K562 (cell line): ENCODE measurements around the gene MBOAT7. TPM values are rescaled to one million over a fixed set of nuclear protein-coding genes. Genes with fewer than 3 reads are reported as not detected.

Experiments used
- BRD9 ChIP-seq: fragments of 450-650 bp; IDR thresholded peaks from 2 replicates; pipeline ENCODE4 v1.6.1; 2018; ENCODE audit warnings: low read depth; ENCODE audit not compliant: partially characterized antibody
- CCAR2 ChIP-seq: fragments of 200-400 bp; formaldehyde crosslinking; IDR thresholded peaks from 2 replicates; pipeline ENCODE4 v1.6.1; 2017; ENCODE audit warnings: mild to moderate bottlenecking, low read depth, low read length
- ETV5 ChIP-seq: sonication (generic); formaldehyde crosslinking; IDR thresholded peaks from 2 replicates; pipeline ENCODE4 v1.4.0; 2020; ENCODE audit warnings: low read depth, mild to moderate bottlenecking, missing genetic modification reagents
- FOXJ3 ChIP-seq: sonication (generic); formaldehyde crosslinking; IDR thresholded peaks from 2 replicates; pipeline ENCODE4 v1.4.0; 2020; ENCODE audit warnings: mild to moderate bottlenecking, missing genetic modification reagents
- MBD2 ChIP-seq: sonication (generic); IDR thresholded peaks from 2 replicates; pipeline ENCODE4 v1.6.1; 2016; ENCODE audit warnings: low read depth, borderline replicate concordance
- MIER1 ChIP-seq: fragments of 450-650 bp; IDR thresholded peaks from 2 replicates; pipeline ENCODE4 v1.6.1; 2016; ENCODE audit warnings: antibody characterized with exemption, mild to moderate bottlenecking, low read depth
- NR1H2 ChIP-seq: sonication (generic); formaldehyde crosslinking; IDR thresholded peaks from 2 replicates; pipeline ENCODE4 v1.4.0; 2020; ENCODE audit warnings: mild to moderate bottlenecking, missing genetic modification reagents
- PCBP2 ChIP-seq: fragments of 200-400 bp; formaldehyde crosslinking; IDR thresholded peaks from 2 replicates; pipeline ENCODE4 v1.6.1; 2018; ENCODE audit warnings: low read length, low read depth, mild to moderate bottlenecking, moderate library complexity; ENCODE audit not compliant: poor library complexity, severe bottlenecking
- PHB ChIP-seq: fragments of 250-450 bp; sonication (Bioruptor Pico); IDR thresholded peaks from 2 replicates; pipeline ENCODE4 v1.5.0; 2021
- SREBF2 ChIP-seq: sonication (generic); formaldehyde crosslinking; IDR thresholded peaks from 2 replicates; pipeline ENCODE4 v1.4.0; 2020; ENCODE audit warnings: mild to moderate bottlenecking, missing genetic modification reagents
- TRIM28 ChIP-seq: fragments of 450-650 bp; IDR thresholded peaks from 2 replicates; pipeline ENCODE4 v1.6.1; 2017
- ZNF175 ChIP-seq: fragments of 200-800 bp; sonication (Bioruptor generic); IDR thresholded peaks from 2 replicates; pipeline ENCODE4 v1.6.1; 2016; ENCODE audit warnings: low read depth, mild to moderate bottlenecking, missing genetic modification characterization, missing compliant biosample characterization
- ZNF24 ChIP-seq: fragments of 450-650 bp; IDR thresholded peaks from 2 replicates; pipeline ENCODE4 v1.6.1; 2016
- ZNF717 ChIP-seq: fragments of 250-450 bp; sonication (Bioruptor Pico); IDR thresholded peaks from 2 replicates; pipeline ENCODE4 v1.5.0; 2021
- polyA plus RNA-seq, 8 experiments: library from polyadenylated mRNA; depleted of rRNA in 4 of 8; stranded (reverse) in 5 of 8; unstranded in 3 of 8; fragments of >200 nt; fragmentation: Nextera tagmentation in 2 of 8; fragmentation: Illumina TruSeq in 1 of 8; extraction: Ambion mirVana in 2 of 8; extraction: Trizol in 1 of 8; gene quantifications; 2 replicates each; pipeline versions ENCODE4 v1.2.1 to v1.2.3, GENCODE V29; 2011 to 2014; ENCODE audit warnings: inconsistent platforms in 1 of 8, missing spikeins in 1 of 8
- total RNA-seq, 7 experiments: library from RNA; depleted of rRNA in 6 of 7; stranded (reverse); fragments of >200 nt in 6 of 7; fragmentation: Illumina TruSeq in 2 of 7; extraction: Trizol in 2 of 7; gene quantifications; 2 replicates each; pipeline versions ENCODE4 v1.2.1 to v1.2.3, GENCODE V29; 2011 to 2021; ENCODE audit warnings: low replicate concordance in 1 of 7
- TF ChIP-seq, protein P1 (sequence below): sonication (generic); IDR thresholded peaks from 2 replicates; pipeline ENCODE4 v1.6.1; 2016
- TF ChIP-seq, protein P2 (sequence below): fragments of 450-650 bp; IDR thresholded peaks from 2 replicates; pipeline ENCODE4 v1.6.1; 2017; ENCODE audit warnings: mild to moderate bottlenecking, moderate library complexity
- TF ChIP-seq, protein P3 (sequence below): IDR thresholded peaks from 2 replicates; pipeline ENCODE4 v1.6.1; 2011; ENCODE audit warnings: borderline replicate concordance, low read depth, mild to moderate bottlenecking, moderate library complexity, low read length; ENCODE audit not compliant: insufficient read depth, poor library complexity, severe bottlenecking
- TF ChIP-seq, protein P4 (sequence below): sonication (generic); formaldehyde crosslinking; IDR thresholded peaks from 2 replicates; pipeline ENCODE4 v1.8.1; 2023; ENCODE audit warnings: mild to moderate bottlenecking, missing genetic modification reagents, moderate library complexity
- TF ChIP-seq, protein P5 (sequence below): fragments of 450-650 bp; IDR thresholded peaks from 2 replicates; pipeline ENCODE4 v1.7.1; 2018; ENCODE audit warnings: mild to moderate bottlenecking, low read depth; ENCODE audit not compliant: partially characterized antibody

MBOAT7 gene
- total and polyA plus RNA-seq, 9 of the 15 experiments (the other 6 are each of a cell fraction or from before 2014, with no cell fraction given): 1.4 to 153 (median 56.1) TPM

DNA sequence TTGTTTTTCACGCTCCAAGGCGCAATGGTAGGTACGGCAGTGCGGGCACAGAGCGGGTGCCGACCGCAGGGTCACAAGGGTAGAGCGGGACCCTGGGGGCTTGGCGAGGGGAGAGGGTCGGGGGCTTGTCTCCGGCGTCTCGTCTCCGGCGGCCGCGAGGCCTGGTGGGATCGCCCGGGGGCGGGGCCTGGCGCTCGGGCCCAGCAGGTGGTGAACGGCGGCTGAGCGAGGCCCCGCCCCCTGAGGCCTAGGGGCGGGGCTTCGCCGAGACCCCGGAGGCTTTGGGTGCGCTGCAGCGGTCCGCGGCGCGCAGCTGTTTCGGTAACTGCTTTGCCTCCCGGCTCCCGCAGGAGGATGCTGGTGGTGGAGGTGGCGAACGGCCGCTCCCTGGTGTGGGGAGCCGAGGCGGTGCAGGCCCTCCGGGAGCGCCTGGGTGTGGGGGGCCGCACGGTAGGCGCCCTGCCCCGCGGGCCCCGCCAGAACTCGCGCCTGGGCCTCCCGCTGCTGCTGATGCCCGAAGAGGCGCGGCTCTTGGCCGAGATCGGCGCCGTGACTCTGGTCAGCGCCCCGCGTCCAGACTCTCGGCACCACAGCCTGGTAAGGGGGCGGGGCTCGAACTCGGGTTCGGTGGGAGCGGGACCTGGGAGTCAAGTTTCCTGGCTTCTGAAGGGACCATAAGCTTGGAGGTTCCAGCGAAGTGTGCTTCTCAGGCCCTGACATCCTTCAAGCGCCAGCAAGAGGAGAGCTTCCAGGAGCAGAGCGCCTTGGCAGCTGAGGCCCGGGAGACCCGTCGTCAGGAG, 1.8 kb upstream of the MBOAT7 start, which contains the start of gene TSEN34 (continued):
- TF ChIP-seq BRD9 (no peak), CCAR2 (no peak), FOXJ3 (CRISPR knock-in tag) (no peak), SREBF2 (CRISPR knock-in tag) (no peak), ETV5 (CRISPR knock-in tag) (no peak), ZNF24 (no peak), ZNF717 (CRISPR knock-in tag) (no peak), MBD2 (no peak), ZNF175 (0 out of 2 replicates have a peak, but pooled peaks have one; percentile 41), NR1H2 (0 out of 2 replicates have a peak, but pooled peaks have one; percentile 74), MIER1 (no peak), PHB (CRISPR knock-in tag) (no peak), PCBP2 (no peak), TRIM28 (no peak)
- TF ChIP-seq, protein P1, sequence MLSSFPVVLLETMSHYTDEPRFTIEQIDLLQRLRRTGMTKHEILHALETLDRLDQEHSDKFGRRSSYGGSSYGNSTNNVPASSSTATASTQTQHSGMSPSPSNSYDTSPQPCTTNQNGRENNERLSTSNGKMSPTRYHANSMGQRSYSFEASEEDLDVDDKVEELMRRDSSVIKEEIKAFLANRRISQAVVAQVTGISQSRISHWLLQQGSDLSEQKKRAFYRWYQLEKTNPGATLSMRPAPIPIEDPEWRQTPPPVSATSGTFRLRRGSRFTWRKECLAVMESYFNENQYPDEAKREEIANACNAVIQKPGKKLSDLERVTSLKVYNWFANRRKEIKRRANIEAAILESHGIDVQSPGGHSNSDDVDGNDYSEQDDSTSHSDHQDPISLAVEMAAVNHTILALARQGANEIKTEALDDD: no peak
- TF ChIP-seq, protein P2, sequence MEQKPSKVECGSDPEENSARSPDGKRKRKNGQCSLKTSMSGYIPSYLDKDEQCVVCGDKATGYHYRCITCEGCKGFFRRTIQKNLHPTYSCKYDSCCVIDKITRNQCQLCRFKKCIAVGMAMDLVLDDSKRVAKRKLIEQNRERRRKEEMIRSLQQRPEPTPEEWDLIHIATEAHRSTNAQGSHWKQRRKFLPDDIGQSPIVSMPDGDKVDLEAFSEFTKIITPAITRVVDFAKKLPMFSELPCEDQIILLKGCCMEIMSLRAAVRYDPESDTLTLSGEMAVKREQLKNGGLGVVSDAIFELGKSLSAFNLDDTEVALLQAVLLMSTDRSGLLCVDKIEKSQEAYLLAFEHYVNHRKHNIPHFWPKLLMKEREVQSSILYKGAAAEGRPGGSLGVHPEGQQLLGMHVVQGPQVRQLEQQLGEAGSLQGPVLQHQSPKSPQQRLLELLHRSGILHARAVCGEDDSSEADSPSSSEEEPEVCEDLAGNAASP: no peak
- TF ChIP-seq, protein P3, sequence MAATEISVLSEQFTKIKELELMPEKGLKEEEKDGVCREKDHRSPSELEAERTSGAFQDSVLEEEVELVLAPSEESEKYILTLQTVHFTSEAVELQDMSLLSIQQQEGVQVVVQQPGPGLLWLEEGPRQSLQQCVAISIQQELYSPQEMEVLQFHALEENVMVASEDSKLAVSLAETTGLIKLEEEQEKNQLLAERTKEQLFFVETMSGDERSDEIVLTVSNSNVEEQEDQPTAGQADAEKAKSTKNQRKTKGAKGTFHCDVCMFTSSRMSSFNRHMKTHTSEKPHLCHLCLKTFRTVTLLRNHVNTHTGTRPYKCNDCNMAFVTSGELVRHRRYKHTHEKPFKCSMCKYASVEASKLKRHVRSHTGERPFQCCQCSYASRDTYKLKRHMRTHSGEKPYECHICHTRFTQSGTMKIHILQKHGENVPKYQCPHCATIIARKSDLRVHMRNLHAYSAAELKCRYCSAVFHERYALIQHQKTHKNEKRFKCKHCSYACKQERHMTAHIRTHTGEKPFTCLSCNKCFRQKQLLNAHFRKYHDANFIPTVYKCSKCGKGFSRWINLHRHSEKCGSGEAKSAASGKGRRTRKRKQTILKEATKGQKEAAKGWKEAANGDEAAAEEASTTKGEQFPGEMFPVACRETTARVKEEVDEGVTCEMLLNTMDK: no peak
- TF ChIP-seq, protein P4, sequence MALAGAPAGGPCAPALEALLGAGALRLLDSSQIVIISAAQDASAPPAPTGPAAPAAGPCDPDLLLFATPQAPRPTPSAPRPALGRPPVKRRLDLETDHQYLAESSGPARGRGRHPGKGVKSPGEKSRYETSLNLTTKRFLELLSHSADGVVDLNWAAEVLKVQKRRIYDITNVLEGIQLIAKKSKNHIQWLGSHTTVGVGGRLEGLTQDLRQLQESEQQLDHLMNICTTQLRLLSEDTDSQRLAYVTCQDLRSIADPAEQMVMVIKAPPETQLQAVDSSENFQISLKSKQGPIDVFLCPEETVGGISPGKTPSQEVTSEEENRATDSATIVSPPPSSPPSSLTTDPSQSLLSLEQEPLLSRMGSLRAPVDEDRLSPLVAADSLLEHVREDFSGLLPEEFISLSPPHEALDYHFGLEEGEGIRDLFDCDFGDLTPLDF (CRISPR knock-in tag): no peak
- TF ChIP-seq, protein P5, sequence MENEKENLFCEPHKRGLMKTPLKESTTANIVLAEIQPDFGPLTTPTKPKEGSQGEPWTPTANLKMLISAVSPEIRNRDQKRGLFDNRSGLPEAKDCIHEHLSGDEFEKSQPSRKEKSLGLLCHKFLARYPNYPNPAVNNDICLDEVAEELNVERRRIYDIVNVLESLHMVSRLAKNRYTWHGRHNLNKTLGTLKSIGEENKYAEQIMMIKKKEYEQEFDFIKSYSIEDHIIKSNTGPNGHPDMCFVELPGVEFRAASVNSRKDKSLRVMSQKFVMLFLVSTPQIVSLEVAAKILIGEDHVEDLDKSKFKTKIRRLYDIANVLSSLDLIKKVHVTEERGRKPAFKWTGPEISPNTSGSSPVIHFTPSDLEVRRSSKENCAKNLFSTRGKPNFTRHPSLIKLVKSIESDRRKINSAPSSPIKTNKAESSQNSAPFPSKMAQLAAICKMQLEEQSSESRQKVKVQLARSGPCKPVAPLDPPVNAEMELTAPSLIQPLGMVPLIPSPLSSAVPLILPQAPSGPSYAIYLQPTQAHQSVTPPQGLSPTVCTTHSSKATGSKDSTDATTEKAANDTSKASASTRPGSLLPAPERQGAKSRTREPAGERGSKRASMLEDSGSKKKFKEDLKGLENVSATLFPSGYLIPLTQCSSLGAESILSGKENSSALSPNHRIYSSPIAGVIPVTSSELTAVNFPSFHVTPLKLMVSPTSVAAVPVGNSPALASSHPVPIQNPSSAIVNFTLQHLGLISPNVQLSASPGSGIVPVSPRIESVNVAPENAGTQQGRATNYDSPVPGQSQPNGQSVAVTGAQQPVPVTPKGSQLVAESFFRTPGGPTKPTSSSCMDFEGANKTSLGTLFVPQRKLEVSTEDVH: no peak
